Fibroblast of mammary gland (primary cell): ENCODE measurements around the gene LBHD2.

ENCODE experiments used
- DNase-seq: peaks from one replicate; pipeline ENCODE4 v3.0.0-alpha.2; 2010; ENCODE audit warnings: low read depth
- H3K4me3 ChIP-seq: 2 replicates; pipeline ENCODE4 v1.5.1; 2011; ENCODE audit warnings: low read depth, mild to moderate bottlenecking, low read length, moderate library complexity; ENCODE audit not compliant: control insufficient read depth
- CTCF ChIP-seq: conservative IDR thresholded peaks from 2 replicates; pipeline ENCODE4 v1.5.1; 2011; ENCODE audit warnings: low read depth, low read length, inconsistent platforms; ENCODE audit not compliant: control insufficient read depth, insufficient read depth

LBHD2 gene

DNA sequence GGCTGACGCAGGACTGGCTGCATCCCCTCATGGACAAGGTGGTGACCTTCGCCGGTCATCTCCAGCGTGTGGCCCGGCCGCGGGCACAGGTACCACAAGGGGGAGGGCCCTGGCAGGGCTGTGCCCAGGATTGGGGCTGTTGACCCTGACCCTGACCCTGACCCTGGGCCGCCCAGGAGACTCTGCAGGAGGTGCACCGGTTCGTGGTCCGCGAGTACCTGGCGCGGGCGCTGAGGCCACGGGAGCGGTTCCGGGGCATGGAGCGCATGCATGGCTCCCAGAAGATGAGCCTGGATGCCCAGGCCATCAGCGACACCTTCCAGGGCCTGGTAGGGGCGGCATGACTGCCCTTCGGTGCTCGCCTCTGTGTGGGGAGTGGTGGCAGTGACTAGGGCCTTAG, 23.4 kb downstream of the LBHD2 start:
- TF ChIP-seq CTCF, result no peak
- DNase-seq, result no peak

DNA sequence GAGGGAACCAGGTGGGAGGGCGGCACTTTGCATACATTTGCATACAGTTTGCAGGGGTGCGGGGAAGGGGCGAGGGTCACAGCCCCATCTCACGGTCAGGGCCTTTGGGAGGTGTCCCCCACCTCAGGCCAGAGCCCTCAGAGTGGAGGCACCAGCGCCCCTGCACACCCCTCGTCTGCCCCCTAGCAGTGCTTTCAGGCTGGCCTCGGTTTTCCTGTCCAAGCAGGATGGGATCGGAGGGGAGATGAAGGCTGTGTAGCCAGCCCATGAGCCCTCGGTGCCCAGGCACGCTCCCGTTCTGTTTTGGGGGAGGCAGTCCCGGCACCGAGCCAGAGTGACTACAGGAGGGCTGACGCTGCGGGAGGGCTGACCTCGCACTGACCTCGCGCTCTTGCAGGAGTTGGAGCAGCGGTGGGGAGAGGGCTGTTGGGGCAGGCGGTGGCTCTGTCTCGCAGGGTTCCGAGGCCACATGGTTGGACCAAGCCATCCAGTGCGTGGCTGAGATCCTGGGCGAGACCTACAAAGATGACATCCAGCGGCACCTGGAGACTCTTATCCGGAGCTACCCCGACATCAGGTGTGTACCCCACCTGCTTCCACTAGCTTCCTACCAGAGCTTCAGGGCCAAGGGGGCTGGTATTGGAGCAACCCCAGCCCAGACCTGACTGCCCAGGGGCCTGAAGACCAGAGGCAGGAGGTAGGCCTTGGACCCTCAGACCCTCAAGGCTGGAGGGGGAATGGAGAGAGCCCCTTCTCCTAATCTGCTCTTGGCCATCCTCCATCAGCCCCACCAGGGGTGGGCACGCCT, 24.1 kb downstream of the LBHD2 start:
- no peak for DNase-seq
- no peak for TF ChIP-seq CTCF
- H3K4me3 ChIP-seq, result no peak overlapping the region

More for the DNA sequence above, 23.4 kb downstream of the LBHD2 start:
- H3K4me3 ChIP-seq, result no peak overlapping the region

DNA sequence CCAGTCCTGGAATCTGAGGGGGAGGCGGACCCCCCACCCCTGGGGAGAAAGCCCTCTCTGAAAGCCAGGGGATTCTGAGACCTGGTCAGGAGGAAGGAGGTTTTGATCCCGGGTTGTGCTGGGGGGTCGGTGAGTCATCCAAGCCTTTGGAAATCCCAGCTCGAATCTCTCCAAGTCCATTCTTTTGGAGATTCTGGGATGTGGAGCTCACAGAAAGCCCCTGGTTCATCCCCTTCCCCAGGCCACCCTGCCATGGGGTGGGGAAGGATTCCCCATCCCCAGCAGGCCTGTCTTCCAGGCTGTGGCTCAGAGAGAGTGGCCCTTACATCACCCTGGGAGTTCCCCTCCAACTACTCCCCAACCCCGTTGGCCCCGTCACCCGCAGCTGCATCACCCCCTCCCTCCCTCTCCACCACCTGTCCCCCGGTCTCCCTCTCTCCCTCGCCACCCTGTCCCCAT, 24.8 kb downstream of the LBHD2 start:
- no peak overlapping the region for H3K4me3 ChIP-seq
- no peak for TF ChIP-seq CTCF
- peak; percentile 54 for DNase-seq

DNA sequence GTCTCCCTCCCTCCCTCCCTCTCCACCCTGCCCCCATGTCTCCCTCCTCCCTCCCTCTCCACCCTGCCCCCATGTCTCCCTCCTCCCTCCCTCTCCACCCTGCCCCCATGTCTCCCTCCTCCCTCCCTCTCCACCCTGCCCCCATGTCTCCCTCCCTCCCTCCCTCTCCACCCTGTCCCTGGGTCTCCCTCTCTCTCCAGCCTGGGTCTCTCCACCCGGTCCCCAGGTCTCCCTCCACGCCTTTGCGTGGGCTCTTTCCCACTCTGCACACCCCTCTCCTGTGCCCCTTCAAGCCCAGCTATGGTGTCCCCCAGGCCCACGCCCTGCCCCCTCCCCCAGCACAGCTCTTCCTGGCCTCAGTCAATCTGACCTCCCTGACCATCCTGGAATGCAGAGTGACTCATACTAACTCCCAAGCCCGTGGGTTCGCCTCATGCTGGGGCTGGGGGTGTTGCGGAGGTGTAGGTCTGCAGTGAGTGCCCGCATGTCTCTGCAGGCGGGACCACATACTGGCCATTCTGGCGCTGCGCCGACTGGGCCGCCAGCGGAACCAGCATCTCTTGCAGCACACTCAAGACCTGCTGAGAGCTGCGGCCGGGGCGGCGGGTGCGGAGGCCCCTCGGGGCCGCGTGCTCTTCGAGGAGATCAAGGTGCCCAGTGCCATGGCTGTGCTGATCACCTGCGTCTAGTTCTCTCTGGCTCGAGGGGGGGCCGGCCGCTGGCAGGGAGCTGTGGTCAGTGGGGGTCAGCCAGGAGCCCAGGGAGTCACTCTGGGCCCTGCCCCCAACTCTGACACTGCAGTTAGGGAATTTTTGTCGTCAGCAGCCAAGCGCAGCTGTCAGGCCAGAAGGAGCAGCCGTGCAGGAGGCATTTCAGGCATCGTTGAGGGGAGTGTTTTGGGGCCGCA, 25.8 kb downstream of the LBHD2 start:
- peak overlapping the region; percentile 2 for H3K4me3 ChIP-seq
- no peak for TF ChIP-seq CTCF
- peak; percentile 81 for DNase-seq

DNA sequence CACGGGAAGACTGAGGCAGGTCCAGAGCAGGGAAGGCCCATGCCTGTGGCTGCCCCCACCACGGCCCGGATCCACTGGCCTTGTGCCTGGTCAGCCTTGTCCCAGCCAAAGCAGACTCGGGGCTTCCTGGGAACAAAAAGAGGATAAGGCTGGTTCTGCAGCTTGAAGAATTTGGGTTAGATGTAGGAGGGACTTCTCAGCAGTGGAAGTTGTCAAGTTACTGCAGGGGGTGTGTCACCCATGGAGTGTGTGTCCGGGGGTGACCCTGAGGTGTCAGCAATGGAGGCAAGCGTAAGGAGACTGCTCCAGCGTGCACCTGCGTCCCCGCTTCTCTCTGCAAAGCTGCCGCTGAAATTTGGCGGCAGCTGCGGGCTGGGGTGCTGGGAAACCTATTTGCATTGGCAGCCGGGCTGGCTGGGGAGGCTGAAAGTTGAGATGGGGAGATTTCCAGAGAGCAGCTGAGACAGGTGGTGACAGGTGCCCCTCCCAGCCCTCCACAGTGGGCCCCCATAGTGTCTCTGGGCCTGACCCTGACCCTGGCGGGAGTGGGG, 26.7 kb downstream of the LBHD2 start:
- no peak for DNase-seq
- H3K4me3 ChIP-seq, result no peak overlapping the region
- no peak for TF ChIP-seq CTCF

- H3K4me3 ChIP-seq, result no peak overlapping the region
- TF ChIP-seq CTCF, result no peak
- DNase-seq, result no peak
Observed at GRCh38 chr14:103111232-103111868, 27.3 kb downstream of the LBHD2 start.
